GM23338 (cell line): Measurements from ENCODE around the gene ANGPT4. TPM values are rescaled to one million over a fixed set of nuclear protein-coding genes. Genes with fewer than 3 reads are reported as not detected.

ENCODE experiments used
- ATAC-seq: fragments of 200-7000 bp; cut with Tn5 transposase; 3 replicates; pipeline ENCODE4 v1.9.1; 2020
- DNase-seq: peaks from one replicate; pipeline ENCODE4 v3.0.0-alpha.2; 2015; ENCODE audit warnings: low spot score
- H2AFZ ChIP-seq: fragments of 200-600 bp; sonication (generic); 2 replicates; pipeline ENCODE4 v1.8.0; 2016; ENCODE audit warnings: antibody characterized with exemption, mild to moderate bottlenecking, moderate library complexity
- H3F3A ChIP-seq: fragments of 200-600 bp; sonication (generic); replicated peaks from 2 replicates; pipeline ENCODE4 v1.8.0; 2017; ENCODE audit warnings: antibody characterized with exemption, mixed run types, low read depth
- H3K27ac ChIP-seq: fragments of 200-600 bp; sonication (generic); 2 replicates; pipeline ENCODE4 v1.6.1; 2016; ENCODE audit warnings: low read depth
- H3K27me3 ChIP-seq: fragments of 200-600 bp; sonication (generic); 2 replicates; pipeline ENCODE4 v1.8.0; 2016; ENCODE audit warnings: mild to moderate bottlenecking, mixed run types, moderate library complexity; ENCODE audit not compliant: insufficient read depth
- H3K36me3 ChIP-seq: fragments of 200-600 bp; sonication (generic); 2 replicates; pipeline ENCODE4 v1.8.0; 2016; ENCODE audit warnings: mild to moderate bottlenecking; ENCODE audit not compliant: insufficient read depth
- H3K4me1 ChIP-seq: fragments of 200-600 bp; sonication (generic); 2 replicates; pipeline ENCODE4 v1.8.0; 2016; ENCODE audit warnings: mild to moderate bottlenecking, moderate library complexity; ENCODE audit not compliant: insufficient read depth
- H3K4me2 ChIP-seq: fragments of 200-600 bp; sonication (generic); 2 replicates; pipeline ENCODE4 v1.7.1; 2017; ENCODE audit warnings: mixed run types
- H3K4me3 ChIP-seq: fragments of 200-600 bp; sonication (generic); 2 replicates; pipeline ENCODE4 v1.6.1; 2016; ENCODE audit warnings: mixed run types
- H3K79me2 ChIP-seq: fragments of 200-600 bp; sonication (generic); replicated peaks from 2 replicates; pipeline ENCODE4 v1.8.0; 2017; ENCODE audit warnings: mild to moderate bottlenecking; ENCODE audit not compliant: insufficient read depth
- H3K9me2 ChIP-seq: fragments of 200-600 bp; sonication (generic); 2 replicates; pipeline ENCODE4 v1.8.0; 2017; ENCODE audit not compliant: insufficient read depth
- H4K20me1 ChIP-seq: fragments of 200-600 bp; sonication (generic); replicated peaks from 2 replicates; pipeline ENCODE4 v1.8.0; 2017; ENCODE audit warnings: mild to moderate bottlenecking; ENCODE audit not compliant: insufficient read depth
- H3K27ac Mint-ChIP-seq: 2 replicates; pipeline ENCODE4 v1.8.0; 2020; ENCODE audit warnings: inconsistent platforms, mild to moderate bottlenecking, moderate library complexity, mixed read lengths
- H3K27me3 Mint-ChIP-seq: 3 replicates; pipeline ENCODE4 v1.8.0; 2022; ENCODE audit warnings: low read depth, mild to moderate bottlenecking, moderate library complexity, mixed read lengths, inconsistent platforms; ENCODE audit not compliant: insufficient read depth, poor library complexity
- H3K36me3 Mint-ChIP-seq: 3 replicates; pipeline ENCODE4 v1.8.0; 2021; ENCODE audit warnings: low read depth, mild to moderate bottlenecking, inconsistent platforms, moderate library complexity, mixed read lengths
- H3K4me1 Mint-ChIP-seq: 3 replicates; pipeline ENCODE4 v1.8.0; 2020; ENCODE audit warnings: mild to moderate bottlenecking, inconsistent platforms, mixed read lengths
- H3K4me3 Mint-ChIP-seq: 3 replicates; pipeline ENCODE4 v1.8.0; 2021; ENCODE audit warnings: moderate library complexity, mild to moderate bottlenecking, inconsistent platforms, mixed read lengths
- H3K9me3 Mint-ChIP-seq: 3 replicates; pipeline ENCODE4 v1.8.0; 2020; ENCODE audit warnings: moderate library complexity, mild to moderate bottlenecking, inconsistent platforms, mixed read lengths
- CREB1 ChIP-seq: fragments of 250-450 bp; sonication (Bioruptor Pico); IDR thresholded peaks from 2 replicates; pipeline ENCODE4 v1.5.0; 2020; ENCODE audit warnings: low read depth, mild to moderate bottlenecking, moderate library complexity
- EZH2 ChIP-seq: fragments of 200-600 bp; sonication (generic); IDR thresholded peaks from one replicate; pipeline ENCODE4 v1.8.0; 2017; ENCODE audit warnings: antibody characterized with exemption, mild to moderate bottlenecking, low read depth; ENCODE audit not compliant: unreplicated experiment
- JUNB ChIP-seq: IDR thresholded peaks from one replicate; pipeline ENCODE4 v1.6.1; 2016; ENCODE audit warnings: antibody characterized with exemption; ENCODE audit not compliant: unreplicated experiment
- NANOG ChIP-seq: IDR thresholded peaks from 2 replicates; pipeline ENCODE4 v1.6.1; 2016; ENCODE audit warnings: antibody characterized with exemption, borderline replicate concordance
- POLR2AphosphoS5 ChIP-seq: IDR thresholded peaks from 2 replicates; pipeline ENCODE4 v1.6.1; 2016; ENCODE audit warnings: antibody characterized with exemption, low read depth
- STAT1 ChIP-seq: IDR thresholded peaks from one replicate; pipeline ENCODE4 v1.6.1; 2016; ENCODE audit warnings: antibody characterized with exemption; ENCODE audit not compliant: unreplicated experiment
- ZNF114 ChIP-seq: fragments of 250-450 bp; sonication (Bioruptor Pico); IDR thresholded peaks from 2 replicates; pipeline ENCODE4 v1.5.0; 2020; ENCODE audit warnings: mild to moderate bottlenecking, moderate library complexity
- ZNF331 ChIP-seq: fragments of 250-450 bp; sonication (Bioruptor Pico); IDR thresholded peaks from 2 replicates; pipeline ENCODE4 v1.5.0; 2020; ENCODE audit warnings: low read depth, mild to moderate bottlenecking, moderate library complexity
- polyA plus RNA-seq: library from polyadenylated mRNA; unstranded; fragments of >200 nt; fragmentation: Nextera tagmentation; extraction: Ambion mirVana; gene quantifications from 2 replicates; pipeline ENCODE4 v1.2.1, GENCODE V29; 2016
- total RNA-seq: library from RNA; depleted of rRNA; stranded (reverse); fragments of >200 nt; shearing (Covaris generic); gene quantifications from 2 replicates; pipeline ENCODE4 v1.2.3, GENCODE V29; 2014
- TF ChIP-seq, protein P1 (sequence below): fragments of 250-450 bp; sonication (Bioruptor Pico); IDR thresholded peaks from 2 replicates; pipeline ENCODE4 v1.5.0; 2020; ENCODE audit warnings: mild to moderate bottlenecking, moderate library complexity

The ANGPT4 gene
- total and polyA plus RNA-seq, 2 experiments from 2014 or later: 0.17 TPM; not detected in 1

GRCh38 chr20:868279-868678 lies 47.9 kb downstream of the ANGPT4 start (continued):
- TF ChIP-seq ZNF114 (CRISPR knock-in tag) (no peak), POLR2AphosphoS5 (no peak), STAT1 (no peak), NANOG (no peak)
- TF ChIP-seq, protein P1, sequence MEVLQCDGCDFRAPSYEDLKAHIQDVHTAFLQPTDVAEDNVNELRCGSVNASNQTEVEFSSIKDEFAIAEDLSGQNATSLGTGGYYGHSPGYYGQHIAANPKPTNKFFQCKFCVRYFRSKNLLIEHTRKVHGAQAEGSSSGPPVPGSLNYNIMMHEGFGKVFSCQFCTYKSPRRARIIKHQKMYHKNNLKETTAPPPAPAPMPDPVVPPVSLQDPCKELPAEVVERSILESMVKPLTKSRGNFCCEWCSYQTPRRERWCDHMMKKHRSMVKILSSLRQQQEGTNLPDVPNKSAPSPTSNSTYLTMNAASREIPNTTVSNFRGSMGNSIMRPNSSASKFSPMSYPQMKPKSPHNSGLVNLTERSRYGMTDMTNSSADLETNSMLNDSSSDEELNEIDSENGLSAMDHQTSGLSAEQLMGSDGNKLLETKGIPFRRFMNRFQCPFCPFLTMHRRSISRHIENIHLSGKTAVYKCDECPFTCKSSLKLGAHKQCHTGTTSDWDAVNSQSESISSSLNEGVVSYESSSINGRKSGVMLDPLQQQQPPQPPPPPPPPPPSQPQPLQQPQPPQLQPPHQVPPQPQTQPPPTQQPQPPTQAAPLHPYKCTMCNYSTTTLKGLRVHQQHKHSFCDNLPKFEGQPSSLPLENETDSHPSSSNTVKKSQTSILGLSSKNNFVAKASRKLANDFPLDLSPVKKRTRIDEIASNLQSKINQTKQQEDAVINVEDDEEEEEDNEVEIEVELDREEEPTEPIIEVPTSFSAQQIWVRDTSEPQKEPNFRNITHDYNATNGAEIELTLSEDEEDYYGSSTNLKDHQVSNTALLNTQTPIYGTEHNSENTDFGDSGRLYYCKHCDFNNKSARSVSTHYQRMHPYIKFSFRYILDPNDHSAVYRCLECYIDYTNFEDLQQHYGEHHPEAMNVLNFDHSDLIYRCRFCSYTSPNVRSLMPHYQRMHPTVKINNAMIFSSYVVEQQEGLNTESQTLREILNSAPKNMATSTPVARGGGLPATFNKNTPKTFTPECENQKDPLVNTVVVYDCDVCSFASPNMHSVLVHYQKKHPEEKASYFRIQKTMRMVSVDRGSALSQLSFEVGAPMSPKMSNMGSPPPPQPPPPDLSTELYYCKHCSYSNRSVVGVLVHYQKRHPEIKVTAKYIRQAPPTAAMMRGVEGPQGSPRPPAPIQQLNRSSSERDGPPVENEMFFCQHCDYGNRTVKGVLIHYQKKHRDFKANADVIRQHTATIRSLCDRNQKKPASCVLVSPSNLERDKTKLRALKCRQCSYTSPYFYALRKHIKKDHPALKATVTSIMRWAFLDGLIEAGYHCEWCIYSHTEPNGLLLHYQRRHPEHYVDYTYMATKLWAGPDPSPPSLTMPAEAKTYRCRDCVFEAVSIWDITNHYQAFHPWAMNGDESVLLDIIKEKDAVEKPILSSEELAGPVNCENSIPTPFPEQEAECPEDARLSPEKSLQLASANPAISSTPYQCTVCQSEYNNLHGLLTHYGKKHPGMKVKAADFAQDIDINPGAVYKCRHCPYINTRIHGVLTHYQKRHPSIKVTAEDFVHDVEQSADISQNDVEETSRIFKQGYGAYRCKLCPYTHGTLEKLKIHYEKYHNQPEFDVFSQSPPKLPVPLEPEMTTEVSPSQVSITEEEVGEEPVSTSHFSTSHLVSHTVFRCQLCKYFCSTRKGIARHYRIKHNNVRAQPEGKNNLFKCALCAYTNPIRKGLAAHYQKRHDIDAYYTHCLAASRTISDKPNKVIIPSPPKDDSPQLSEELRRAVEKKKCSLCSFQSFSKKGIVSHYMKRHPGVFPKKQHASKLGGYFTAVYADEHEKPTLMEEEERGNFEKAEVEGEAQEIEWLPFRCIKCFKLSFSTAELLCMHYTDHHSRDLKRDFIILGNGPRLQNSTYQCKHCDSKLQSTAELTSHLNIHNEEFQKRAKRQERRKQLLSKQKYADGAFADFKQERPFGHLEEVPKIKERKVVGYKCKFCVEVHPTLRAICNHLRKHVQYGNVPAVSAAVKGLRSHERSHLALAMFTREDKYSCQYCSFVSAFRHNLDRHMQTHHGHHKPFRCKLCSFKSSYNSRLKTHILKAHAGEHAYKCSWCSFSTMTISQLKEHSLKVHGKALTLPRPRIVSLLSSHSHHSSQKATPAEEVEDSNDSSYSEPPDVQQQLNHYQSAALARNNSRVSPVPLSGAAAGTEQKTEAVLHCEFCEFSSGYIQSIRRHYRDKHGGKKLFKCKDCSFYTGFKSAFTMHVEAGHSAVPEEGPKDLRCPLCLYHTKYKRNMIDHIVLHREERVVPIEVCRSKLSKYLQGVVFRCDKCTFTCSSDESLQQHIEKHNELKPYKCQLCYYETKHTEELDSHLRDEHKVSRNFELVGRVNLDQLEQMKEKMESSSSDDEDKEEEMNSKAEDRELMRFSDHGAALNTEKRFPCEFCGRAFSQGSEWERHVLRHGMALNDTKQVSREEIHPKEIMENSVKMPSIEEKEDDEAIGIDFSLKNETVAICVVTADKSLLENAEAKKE (CRISPR knock-in tag): no peak

GRCh38 chr20:865440-865839 lies 50.7 kb downstream of the ANGPT4 start:
- DNase-seq (no peak), ATAC-seq (no peak)
- Histone ChIP-seq H2AFZ (no peak overlapping the region), H3F3A (no peaks in the 10 kb centered on the region), H3K36me3 (no peaks in the 10 kb centered on the region), H3K27me3 (no peaks in the 10 kb centered on the region), H4K20me1 (no peaks in the 10 kb centered on the region), H3K4me3 (no peak overlapping the region), H3K27ac (no peak overlapping the region), H3K4me1 (no peaks in the 10 kb centered on the region), H3K9me2 (no peaks in the 10 kb centered on the region), H3K79me2 (no peaks in the 10 kb centered on the region), H3K4me2 (no peak overlapping the region)
- TF ChIP-seq ZNF331: no peak
- TF ChIP-seq JUNB: no peak
- no peak for TF ChIP-seq STAT1
- no peak for TF ChIP-seq NANOG
- TF ChIP-seq EZH2: no peak
- TF ChIP-seq CREB1 (CRISPR knock-in tag): no peak
- TF ChIP-seq POLR2AphosphoS5: no peak
- Mint-ChIP-seq H3K36me3 (no peaks in the 10 kb centered on the region), H3K27me3 (peaks cover 4% of the 10 kb centered on the region), H3K4me3 (no peak overlapping the region), H3K4me1 (peaks cover 9% of the 10 kb centered on the region; the same call in 2 of the 3 replicates), H3K27ac (no peak overlapping the region), H3K9me3 (no peaks in the 10 kb centered on the region; the same call in 2 of the 3 replicates)
